HT1080 (cell line): Measurements from ENCODE around the gene AOPEP. TPM values are rescaled to one million over a fixed set of nuclear protein-coding genes. Genes with fewer than 3 reads are reported as not detected.

ENCODE experiments used
- DNase-seq: peaks from one replicate; pipeline ENCODE4 v3.0.0-alpha.2; 2015; ENCODE audit warnings: low read depth
- total RNA-seq: library from RNA; depleted of rRNA; stranded (reverse); fragments of >200 nt; shearing (Covaris generic); gene quantifications from 2 replicates; pipeline ENCODE4 v1.2.3, GENCODE V29; 2014

Gene AOPEP
- total RNA-seq, 1 experiment from 2014 or later = 25.3 TPM

DNA sequence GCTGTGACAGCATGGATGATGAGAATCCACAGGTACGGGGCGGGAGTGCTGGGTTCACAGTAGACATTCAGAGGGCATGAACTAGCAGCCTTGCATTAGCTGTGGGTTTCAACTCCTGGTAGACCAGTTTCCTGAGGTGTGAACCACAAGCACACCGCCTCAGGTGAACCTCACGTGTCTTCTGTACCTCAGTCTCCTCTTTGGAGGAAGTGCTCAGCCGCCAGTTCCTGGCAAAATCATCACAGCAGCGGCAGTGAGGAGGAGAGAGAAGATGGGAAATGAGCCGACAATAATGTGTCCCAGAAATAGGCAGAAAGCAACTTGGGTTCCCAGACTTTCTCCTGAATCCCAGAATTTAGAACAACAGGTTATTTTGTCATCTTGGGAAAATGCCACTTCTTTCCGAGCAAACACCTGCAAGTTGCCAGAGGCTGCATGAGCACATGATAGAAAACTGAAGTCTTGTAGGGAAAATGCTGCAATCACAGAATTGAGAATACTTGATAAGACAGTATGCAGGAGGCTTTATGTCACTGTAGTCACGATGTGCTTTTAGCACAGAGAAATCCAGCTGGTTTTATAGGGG is 258.5 kb downstream of the AOPEP start:
- DNase-seq = no peak

DNA sequence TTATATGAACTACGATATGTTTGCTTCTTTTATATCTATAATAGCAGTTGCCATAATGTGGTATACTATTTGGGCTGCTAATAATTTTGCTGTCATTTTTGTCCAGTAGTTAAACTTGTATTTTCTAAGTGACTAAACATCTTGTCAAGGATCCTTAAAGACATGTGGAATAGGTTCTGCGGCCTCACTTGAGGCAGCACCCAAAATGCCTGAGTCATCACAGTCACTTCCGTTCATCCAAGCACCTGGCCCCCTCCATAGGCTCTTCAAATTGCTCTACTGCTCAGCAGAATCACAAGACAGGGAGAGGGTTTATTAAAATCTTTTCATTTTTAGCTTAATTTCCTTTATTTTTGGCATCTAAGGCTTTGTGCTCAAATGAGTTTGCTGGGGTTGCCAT is 259.1 kb downstream of the AOPEP start:
- DNase-seq = peak; percentile 51

DNA sequence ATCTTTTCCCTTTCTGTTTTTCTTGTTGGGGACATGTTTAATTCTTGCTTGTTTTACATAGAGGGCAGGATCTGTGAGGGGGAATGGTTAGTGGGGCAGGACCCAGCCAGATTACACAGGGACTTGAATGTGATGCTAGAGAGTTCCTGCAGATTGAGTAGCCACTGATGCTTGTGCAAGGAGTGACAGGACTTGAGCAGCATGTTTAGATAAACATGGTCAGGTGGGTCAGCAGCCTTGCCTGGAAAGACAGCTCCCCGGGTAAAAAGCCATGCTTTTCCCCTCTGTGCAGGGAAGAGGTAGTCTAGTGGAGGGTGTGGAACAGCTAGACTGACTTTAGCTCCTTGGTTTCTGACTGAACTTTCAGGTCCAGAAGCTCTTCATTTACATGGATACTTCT is 261.2 kb downstream of the AOPEP start:
- DNase-seq = no peak

DNA sequence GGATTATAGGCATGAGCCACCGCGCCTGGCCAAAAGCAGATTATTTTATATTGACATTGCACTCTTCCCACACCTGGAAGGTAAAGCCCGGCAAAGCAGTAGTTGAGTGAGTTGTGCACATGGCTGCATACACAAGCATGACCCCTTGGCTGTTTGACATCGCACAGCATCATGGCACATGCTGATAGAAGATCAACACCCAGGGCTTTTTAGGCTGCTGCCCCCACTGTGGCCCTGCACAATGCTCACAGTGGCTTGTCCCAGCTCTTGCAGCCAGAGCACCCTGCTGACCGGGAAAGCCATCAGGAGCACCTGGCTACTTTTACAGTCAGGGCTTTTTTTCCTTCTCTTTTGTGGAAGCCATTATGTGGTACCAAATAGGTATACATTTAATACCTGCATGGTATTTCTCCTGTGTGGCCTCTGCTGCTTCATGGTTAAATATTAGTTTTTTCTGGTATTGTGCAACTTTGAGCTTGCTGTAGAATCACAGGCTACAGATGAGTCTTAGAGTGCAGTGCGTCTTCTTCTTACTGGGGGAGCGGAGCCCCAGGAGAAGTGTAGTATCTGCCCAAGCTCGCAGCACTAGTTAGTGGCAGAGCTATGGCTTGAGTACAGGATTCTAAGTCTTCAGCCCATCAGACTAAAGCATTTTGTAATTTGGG is 264.5 kb downstream of the AOPEP start:
- DNase-seq = no peak

DNA sequence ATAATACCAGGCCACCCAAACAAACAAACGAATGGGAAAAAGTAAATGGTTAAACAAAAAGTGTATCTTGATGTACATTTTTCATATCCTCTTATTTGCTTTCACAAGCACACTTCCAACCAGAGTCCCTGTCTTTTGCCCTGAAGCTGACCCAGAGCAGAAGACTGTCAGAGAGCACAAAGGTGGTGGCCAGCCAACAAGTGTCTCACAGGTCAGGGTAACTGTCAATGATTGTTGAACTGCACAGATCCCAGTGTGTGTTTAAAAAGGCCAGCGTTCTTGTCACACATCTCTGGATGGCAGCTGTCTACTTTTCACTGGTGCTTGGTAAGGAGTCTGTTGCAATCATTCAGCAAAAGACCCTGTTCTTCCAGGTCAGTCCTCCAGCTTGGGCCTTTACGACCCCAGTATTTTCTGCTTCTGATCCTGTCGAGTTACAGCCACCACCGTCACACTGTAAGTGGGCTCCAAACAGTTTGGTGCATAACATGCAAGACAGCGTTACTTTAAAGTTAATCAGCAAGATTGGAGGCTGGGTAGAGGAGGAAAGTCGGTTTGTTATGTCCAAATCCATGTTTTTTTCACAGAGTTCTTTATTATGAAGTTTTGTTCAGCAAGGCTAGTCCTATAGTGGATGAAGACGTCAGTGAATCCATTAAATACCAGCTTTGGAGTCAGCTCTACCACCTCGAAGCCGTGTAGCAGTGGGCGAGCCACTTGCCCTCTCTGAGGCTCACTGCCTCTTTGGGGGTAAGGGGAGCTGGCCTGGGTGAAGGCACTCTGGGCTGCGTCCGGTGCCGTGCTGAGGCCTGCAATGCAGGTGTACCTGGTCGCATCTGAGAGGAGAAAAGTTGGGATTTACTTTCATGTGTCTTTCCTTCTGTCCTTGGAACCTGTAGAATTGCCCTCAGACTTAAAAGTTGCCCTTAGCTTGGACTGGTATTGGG is 265.7 kb downstream of the AOPEP start:
- DNase-seq = no peak

DNA sequence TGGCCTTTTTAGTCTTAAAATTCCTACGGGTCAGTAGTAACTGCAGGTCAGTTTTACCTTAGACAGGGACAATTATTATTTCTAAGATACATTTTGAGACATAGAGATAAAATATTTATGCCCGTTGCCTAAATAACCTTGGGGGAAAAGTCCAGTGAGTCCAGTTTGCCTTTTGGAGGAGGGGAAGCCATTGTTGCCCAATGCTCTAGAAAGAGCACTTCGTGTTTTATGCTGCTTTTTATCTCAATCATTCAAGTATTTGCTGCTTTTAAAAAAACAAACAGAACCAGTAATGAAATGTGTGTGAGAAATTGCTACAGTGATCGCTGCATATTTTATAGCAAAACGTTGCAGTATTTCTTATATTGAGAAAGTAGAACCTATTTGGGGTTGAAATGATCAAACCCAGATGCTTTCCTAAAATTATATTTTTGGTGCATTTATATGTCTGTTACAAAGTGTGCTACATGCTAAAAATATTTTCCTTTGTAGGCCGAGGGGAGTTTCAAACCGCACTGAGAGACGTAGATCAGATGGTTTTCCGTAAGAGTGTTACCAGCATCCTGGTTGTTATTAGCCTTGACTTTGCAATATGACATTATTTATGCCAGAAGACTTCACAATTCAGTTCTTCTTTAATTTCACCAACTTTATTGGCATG is 266.8 kb downstream of the AOPEP start:
- DNase-seq = no peak

DNA sequence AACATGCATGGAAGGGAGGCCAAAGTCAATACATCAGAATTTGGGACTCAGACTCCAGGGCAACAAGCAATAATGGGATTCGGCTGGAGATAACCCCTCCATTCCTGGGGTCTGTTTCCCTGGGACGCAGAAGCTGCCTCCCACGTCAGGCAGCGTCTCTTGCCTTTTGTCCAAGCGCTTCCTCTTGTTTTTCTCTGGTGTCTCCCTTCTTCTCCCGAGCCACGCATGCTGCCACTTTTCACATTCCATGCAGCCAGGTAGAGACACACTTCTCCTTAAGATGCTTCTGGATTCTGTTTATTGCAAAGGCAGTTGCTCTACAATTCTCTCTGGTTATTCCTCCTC is 267.3 kb downstream of the AOPEP start:
- no peak for DNase-seq

DNA sequence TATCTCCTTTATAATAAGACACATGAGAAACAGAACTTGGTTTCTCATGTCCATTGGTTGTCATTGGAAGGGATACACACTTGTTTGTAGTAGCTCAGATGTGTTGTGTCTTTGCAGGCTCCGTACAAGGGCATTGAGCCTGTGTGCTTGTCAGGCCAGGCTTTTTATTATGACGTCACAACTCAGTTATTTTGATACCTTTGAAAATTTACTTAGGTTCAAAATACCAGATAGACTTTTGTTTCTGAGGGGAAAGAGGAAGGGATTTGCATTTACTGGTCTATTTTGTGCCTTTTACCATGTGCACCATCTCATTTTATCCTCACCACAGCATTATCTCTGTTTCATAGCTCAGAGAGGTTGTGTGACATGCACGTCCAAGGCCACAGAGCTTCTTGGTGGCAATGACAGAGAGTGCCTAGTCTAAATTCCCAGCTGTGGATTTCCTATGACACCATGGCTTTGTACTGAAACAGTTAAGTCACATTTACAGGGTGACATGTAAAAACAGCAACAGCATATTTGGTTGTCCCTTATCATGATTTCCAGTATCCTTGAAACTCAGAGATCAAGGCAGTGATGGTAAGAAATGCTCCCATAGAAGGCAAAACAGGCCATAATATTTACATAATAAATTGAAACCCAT is 268.7 kb downstream of the AOPEP start:
- DNase-seq = no peak

DNA sequence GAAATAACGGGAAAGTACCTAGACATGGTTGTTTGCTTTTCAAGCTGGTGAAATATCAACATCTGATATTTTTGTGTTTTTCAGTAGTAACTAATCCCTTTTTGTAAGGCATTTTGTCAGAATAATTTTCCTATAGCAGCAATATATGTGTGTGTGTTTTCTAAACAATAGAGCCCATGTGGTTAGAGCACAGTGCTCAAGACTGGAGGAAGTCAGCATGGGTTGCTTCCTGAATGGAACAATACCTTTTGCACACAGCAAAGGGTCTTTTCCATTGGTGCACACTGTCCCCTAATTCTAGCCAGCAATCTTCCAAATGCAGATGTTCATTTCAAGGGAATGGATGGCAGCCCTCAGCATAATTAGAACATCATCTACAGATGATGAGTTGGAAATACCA is 270.1 kb downstream of the AOPEP start:
- no peak for DNase-seq

DNA sequence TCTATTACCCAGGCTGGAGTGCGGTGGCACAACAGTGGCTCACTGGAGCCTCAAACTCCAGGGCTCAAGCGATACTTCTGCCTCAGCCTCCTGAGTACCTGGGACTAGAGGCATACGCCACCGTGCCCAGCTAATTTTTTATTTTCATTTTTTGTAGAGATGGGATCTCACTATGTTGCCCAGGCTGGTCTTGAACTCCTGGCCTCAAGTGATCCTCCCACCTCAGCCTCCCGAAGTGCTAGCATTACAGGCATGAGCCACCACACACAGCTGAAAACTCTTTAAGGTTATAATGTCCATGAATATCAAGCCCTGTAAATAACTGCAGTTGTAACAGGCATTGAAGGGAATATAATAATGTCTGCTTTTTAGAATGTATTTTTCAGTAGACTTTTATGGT is 271.2 kb downstream of the AOPEP start:
- no peak for DNase-seq

DNA sequence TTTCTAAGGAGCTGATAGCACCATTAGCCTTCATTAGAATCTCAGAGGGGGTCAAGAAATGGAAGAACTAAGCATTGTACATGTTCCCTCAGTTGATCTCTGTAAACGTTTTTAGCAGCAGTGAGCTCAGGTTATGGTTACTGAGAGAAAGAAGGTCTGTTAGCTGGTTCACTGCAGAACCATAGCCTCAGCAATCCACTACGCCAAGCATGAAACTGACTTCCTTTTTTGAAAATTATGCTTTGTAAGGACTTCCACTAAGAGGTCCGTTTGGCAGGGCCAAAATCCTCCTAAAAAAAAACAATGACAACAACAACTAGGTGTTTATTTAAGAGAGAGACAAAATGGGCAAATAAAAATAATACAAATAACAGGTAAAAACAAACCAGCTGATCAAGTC is 273.3 kb downstream of the AOPEP start:
- no peak for DNase-seq

DNA sequence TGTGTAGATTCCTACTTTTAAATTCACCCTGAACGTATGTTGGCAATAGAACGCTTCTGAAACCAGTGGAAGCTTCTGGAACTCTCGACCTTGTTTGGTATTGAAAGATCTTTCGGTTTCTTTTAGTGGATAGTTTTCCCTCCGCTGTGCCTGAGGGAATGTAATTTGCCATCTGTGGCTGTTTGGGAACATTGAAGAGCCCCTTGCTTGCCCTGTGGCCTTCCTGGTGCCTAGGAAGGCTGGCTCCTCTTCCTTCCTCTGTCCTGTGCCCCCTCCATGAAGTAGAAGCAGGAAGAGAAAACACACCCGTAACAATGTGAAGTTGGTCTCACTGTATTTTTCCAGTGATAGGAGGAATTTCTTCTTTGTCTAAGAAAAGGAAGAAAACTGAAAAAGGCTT is 274.3 kb downstream of the AOPEP start:
- no peak for DNase-seq

DNA sequence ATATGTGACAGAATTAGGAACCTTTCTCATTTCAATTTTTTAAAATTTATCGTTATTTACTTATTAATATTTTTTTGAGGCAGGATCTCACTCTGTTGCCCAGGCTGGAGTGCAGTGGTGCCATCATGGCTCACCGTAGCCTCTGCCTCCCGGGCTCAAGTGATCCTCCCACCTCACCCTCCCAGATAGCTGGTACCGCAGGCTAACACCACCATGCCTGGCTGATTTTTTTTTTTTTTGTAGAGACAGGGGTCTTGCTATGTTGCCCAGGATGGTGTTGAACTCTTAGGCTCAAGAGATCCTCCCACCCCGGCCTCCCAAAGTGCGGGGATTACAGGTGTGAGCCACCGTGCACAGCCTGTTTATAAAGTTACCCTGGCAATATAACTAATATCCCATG is 275.2 kb downstream of the AOPEP start:
- no peak for DNase-seq

DNA sequence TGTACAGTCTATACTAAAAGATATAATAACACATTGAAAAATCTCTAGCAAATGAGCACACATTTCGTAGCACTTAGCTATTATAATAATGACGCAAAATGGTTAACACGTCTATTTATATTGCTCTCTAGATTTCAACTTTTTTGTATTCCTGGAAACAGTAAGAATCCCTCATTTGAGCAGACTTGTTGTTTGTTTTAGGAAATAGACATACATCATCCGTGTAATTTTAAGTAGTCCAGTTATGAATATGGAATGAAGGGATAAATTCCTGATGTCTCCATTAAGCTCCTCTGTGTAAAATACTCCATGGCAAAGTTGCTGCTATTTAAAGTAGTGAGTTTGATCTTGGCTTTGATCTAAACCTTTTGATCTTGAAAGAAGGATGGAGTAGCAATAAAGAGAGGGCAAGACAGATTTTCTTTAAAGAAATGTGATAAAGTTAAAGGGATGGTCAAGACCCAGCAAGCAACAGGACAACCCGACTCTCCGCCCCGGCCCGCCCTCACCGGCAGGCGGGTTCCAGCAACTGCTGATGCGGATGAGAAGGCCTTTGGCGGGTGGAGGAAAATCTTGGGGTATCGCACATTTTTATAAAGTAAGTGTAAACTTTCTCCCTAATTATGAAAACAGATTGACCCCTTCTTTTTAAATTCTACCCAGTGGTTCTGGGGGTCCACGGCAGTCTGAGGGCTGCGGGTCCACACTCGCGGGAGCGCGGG is 277.4 kb downstream of the AOPEP start:
- peak; percentile 48 for DNase-seq

DNA sequence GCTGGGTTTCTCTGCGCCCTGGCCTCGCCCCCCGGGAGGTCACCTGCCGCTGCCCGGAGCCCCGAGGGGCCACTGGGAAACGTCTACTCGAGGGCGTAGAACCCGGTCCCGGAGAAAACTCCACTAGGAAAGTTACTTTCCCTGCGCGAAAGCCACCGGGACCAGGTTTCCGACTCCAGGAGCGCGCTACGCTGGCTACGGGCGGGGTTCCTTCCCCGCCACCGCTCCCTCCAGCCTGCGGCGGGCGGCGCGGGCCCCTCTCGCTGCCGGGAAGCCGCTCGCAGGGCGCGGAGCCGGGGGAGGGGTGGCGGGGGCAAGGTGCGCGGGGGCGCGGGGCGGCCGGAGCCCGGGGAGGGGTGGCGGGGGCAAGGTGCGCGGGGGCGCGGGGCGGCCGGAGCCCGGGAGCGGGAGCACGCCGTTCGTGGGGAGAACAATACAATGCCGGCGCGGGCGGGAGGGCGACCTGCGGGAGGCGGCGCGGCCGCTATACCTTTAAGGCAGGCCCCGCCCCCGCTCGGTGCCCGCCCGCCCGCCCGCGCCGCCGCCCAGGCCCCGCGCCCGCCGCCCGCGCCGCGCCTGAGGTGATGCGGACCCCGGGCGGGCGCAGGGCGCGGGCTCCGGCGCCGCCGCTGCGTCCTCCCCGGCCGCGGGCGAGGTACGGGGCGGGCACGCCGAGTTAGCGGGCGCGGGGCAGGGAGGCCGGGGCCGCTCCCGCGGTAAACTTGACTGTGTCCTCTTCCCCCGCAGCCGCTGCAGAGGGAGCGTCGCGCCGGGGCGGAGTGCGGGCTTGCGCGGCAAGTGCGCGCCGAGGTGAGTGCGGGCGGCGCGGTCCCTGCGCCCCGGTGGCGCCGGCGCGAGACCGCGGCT is 278.1 kb downstream of the AOPEP start:
- no peak for DNase-seq

DNA sequence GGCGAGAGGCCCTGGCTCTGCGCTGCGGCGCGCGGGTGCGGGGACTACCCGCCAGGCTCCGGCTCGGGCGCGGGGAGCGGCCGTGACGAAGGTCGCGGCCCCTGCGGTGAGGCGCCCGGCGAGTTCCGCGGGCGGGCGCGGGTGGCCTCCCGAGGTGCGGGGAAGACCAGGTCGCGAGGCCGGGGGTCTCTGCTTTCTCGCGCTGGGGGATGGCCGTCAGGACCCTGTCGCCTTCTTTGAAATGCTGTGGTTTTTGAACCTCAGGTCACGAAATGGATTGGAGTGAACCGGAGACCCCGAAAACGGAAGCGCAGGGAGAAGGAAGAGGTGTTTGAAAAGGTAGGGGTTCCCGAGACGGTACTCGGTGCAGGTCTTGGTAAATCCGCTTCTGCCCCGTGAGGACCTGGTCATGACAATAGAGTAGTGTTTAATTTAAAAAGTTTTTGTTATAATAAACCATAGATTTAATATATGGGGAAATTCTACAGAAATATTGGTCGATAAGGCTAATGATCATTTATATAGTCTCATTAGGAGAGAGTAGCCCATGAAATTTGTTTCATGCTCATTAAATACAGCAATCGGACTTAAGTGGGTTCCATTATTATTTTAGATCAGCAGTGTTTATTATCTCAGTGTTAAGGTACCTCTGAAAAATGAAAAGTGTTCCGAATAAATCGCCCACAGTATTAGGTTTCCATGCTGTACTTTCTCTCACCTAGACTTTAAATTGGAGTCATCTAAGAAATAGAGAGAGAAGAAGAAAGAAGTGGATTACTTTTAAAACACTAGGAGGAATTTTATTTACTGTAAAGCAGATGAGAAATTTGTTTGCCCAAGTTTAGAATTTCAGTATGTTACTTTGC is 279.0 kb downstream of the AOPEP start:
- peak; percentile 18 for DNase-seq

DNA sequence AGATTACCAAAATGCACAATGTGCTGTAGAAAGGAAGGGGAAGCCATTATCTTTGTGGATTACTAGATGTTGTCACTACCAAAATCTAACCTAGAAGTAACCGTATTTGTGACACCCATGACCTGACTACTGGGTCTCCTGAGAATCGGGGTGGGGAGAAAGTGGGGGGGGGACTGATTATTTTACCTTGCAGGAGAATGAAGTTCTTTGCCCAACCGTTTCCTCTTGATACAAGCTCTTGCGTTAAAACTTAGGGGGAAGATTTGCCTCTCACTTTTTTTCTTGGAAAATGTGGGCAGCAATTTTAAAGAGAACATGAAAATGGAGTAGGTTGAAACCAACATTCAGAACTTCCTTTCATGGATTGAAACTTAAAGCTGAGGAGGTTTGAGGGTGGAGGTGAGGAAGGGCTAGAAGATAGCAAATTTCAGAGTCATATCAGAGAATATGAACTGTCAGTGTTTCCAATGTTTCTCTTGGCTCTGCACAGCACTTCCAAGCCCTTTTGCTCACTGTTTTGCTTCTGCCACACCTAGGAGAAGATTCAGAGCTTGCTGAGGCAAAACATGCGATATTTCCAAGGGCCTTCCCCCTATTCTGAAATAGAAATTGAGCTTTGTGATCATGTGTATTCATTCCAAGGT is 280.8 kb downstream of the AOPEP start:
- DNase-seq = peak; percentile 43

DNA sequence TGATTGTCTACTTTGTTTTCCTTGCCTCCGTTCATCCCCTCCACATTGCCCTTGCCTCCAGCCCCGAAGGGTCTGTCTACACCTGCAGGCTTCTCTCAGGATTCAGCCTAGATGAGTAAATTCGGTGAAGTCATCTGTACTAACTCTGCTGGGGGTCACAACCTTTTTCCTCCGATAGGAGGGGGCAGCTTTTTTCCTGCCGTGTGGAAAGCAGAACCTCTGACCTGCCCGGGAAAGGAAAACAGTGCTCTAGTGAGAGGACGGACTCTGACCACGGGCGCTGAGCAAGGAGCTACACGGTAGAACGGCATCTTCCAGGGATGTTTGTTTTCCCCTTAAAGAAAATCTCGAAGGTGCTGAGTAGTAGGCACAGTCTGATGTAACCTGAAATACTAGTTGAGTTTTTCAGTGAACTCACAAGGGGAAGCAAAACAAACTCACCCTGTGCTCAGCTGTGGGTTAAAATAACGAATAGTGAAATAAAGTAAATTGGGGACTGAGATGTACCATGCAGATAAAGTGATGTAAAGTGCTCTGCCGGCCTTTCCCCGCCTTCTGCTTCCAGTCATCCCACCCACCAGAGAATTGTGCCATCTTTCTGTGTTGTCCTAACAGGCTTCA is 281.8 kb downstream of the AOPEP start:
- peak; percentile 37 for DNase-seq
